BE2C (cell line): ENCODE results near the gene WDR72.

Experiments used
- DNase-seq: peaks from one replicate; pipeline ENCODE4 v3.0.0-alpha.2; 2020
- H3K27me3 ChIP-seq: fragments of 250-450 bp; sonication (Bioruptor Pico); 2 replicates; pipeline ENCODE4 v1.5.1; 2020; ENCODE audit warnings: mild to moderate bottlenecking
- H3K36me3 ChIP-seq: fragments of 250-450 bp; sonication (Bioruptor Pico); 2 replicates; pipeline ENCODE4 v1.5.1; 2020; ENCODE audit warnings: mild to moderate bottlenecking
- H3K4me1 ChIP-seq: fragments of 250-450 bp; sonication (Bioruptor Pico); 2 replicates; pipeline ENCODE4 v1.5.1; 2020
- H3K4me3 ChIP-seq: 2 replicates; pipeline ENCODE4 v1.5.1; 2011; ENCODE audit warnings: low read depth, low read length
- H3K9me3 ChIP-seq: fragments of 250-450 bp; sonication (Bioruptor Pico); 2 replicates; pipeline ENCODE4 v1.5.1; 2020
- CTCF ChIP-seq: IDR thresholded peaks from 2 replicates; pipeline ENCODE4 v1.5.1; 2012; ENCODE audit warnings: mild to moderate bottlenecking, low read depth, low read length

WDR72 gene

DNA sequence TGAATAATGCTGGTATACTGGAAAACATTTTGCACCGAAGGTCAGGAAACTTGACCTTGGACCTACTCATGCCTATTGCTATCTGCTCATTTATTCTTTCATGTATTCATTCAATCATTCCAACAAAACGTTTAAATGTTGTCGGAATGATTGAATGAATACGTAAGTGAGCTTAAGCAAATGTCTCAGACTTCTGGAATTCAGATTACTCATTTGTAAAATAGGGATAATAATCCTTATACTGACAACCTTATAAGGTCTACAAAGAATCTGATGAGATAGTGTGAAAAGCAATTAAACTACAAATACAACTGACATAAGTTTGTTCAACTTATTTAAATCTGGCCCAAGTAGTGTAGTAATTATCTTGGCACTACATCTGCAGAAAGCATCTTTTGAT lies 288.7 kb downstream of the WDR72 start:
- no peak for DNase-seq
- H3K4me3 ChIP-seq: no peak overlapping the region
- H3K4me1 ChIP-seq: no peaks in the 10 kb centered on the region
- H3K9me3 ChIP-seq: no peaks in the 10 kb centered on the region
- H3K27me3 ChIP-seq: no peaks in the 10 kb centered on the region
- no peaks in the 10 kb centered on the region for H3K36me3 ChIP-seq
- TF ChIP-seq CTCF: no peak

DNA sequence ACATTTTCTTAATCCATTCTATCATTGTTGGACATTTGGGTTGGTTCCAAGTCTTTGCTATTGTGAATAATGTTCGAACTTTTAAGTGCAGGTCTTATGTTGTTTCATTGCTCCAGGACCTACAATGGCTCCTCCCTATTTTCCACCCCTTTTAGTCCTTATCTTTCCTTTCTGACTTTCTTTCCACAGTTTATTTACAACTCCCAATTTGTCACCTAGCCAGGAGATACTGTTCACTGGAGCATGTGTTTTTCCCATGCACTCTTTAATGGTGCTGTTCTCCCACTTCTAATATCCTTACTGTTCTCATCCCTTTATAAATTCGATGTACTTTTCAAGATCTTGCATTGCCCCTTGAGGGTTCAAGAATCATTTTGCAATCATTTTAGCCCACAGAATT lies 290.0 kb downstream of the WDR72 start:
- Histone ChIP-seq H3K27me3 (no peaks in the 10 kb centered on the region), H3K36me3 (no peaks in the 10 kb centered on the region), H3K4me1 (no peaks in the 10 kb centered on the region), H3K4me3 (no peak overlapping the region), H3K9me3 (no peaks in the 10 kb centered on the region)
- DNase-seq: no peak
- no peak for TF ChIP-seq CTCF
